Activated T-helper 1 cell treated with Interleukin-2 at 50 U/mL for 16 hours (primary cell): ENCODE results near the gene ITGA5.
A peak's percentile ranks its signal among the peaks of the same experiment; 100 is the strongest.

ENCODE experiments used
- DNase-seq: peaks from one replicate; pipeline ENCODE4 v3.0.0-alpha.2; 2020; ENCODE audit warnings: low read depth

ITGA5 gene

GRCh38 chr12:54419088-54419887, at the start of gene ITGA5:
Gene ITGA5 (minus strand): TSS chr12:54419266. CDS start chr12:54419198, 68 bp downstream.
- DNase-seq: peak; percentile 41

- no peak for DNase-seq
Observed at GRCh38 chr12:54465857-54466523, 46.9 kb upstream of the ITGA5 start.

- no peak for DNase-seq
Observed at GRCh38 chr12:54463484-54463883, 44.4 kb upstream of the ITGA5 start.

GRCh38 chr12:54463034-54463433, 44.0 kb upstream of the ITGA5 start:
- no peak for DNase-seq

- no peak for DNase-seq
Observed at GRCh38 chr12:54460317-54460923, 41.4 kb upstream of the ITGA5 start.

GRCh38 chr12:54459355-54459754, 40.3 kb upstream of the ITGA5 start:
- no peak for DNase-seq

GRCh38 chr12:54455760-54456469, 36.8 kb upstream of the ITGA5 start:
- no peak for DNase-seq

- DNase-seq: no peak
Observed at GRCh38 chr12:54452628-54453027, 33.6 kb upstream of the ITGA5 start.

GRCh38 chr12:54448344-54448743, 29.3 kb upstream of the ITGA5 start:
- no peak for DNase-seq

- DNase-seq: no peak
Observed at GRCh38 chr12:54447917-54448316, 28.9 kb upstream of the ITGA5 start.

GRCh38 chr12:54444206-54444605, 25.1 kb upstream of the ITGA5 start:
- no peak for DNase-seq

- DNase-seq: no peak
Observed at GRCh38 chr12:54443446-54443845, 24.4 kb upstream of the ITGA5 start.

- no peak for DNase-seq
Observed at GRCh38 chr12:54442961-54443360, 23.9 kb upstream of the ITGA5 start.

GRCh38 chr12:54442099-54442498, 23.0 kb upstream of the ITGA5 start:
- DNase-seq: no peak

GRCh38 chr12:54439521-54440255, 20.6 kb upstream of the ITGA5 start:
- no peak for DNase-seq

- no peak for DNase-seq
Observed at GRCh38 chr12:54439096-54439495, 20.0 kb upstream of the ITGA5 start.

- DNase-seq: no peak
Observed at GRCh38 chr12:54438517-54438916, 19.5 kb upstream of the ITGA5 start.

- DNase-seq: no peak
Observed at GRCh38 chr12:54437697-54438096, 18.6 kb upstream of the ITGA5 start.

- no peak for DNase-seq
Observed at GRCh38 chr12:54437243-54437642, 18.2 kb upstream of the ITGA5 start.

- DNase-seq: no peak
Observed at GRCh38 chr12:54432815-54433164, 13.7 kb upstream of the ITGA5 start.

- DNase-seq: no peak
Observed at GRCh38 chr12:54431911-54432814, 13.1 kb upstream of the ITGA5 start.
